ENCODE measurements around the gene CLEC11A. TPM values are rescaled to one million over a fixed set of nuclear protein-coding genes. Genes with fewer than 3 reads are reported as not detected.
A peak's percentile ranks its signal among the peaks of the same experiment; 100 is the strongest.

The CLEC11A gene
- total and polyA plus RNA-seq, 4 donors = 2.4 to 11.0 (median 5.5) TPM

GRCh38 chr19:50723735-50724521 is 764 bp downstream of the CLEC11A start:
- 7% methylated on average over 31 of the region's 31 CpGs for WGBS

More at GRCh38 chr19:50723735-50724521, 764 bp downstream of the CLEC11A start:
- Histone ChIP-seq H3K4me3 (ENCODE audit: low read depth in 1 of 3, low read length in 3 of 3) (peak overlapping the region; percentile 40 to 63 (median 47)), H3K4me1 (ENCODE audit: control insufficient read depth in 4 of 4, insufficient read depth in 4 of 4, low read length in 3 of 4) (peaks cover 2 to 30% (median 14%) of the 10 kb centered on the region in 4 donors), H3K9ac (ENCODE audit: low read depth in 1 of 2, low read length in 2 of 2) (no peak overlapping the region), H3K27me3 (ENCODE audit: control insufficient read depth in 4 of 4, insufficient read depth in 4 of 4, low read length in 3 of 4) (peaks cover 0 to 7% (median 3%) of the 10 kb centered on the region in 4 donors), H3K27ac (ENCODE audit: low read depth in 1 of 2, low read length in 2 of 2) (peak overlapping the region; percentile 47 to 55), H3K36me3 (ENCODE audit: control insufficient read depth in 4 of 4, insufficient read depth in 3 of 4, low read depth in 1 of 4, low read length in 3 of 4) (no peaks in the 10 kb centered on the region), H3K9me3 (ENCODE audit: control insufficient read depth in 4 of 4, low read length in 3 of 4) (no peaks in the 10 kb centered on the region)
- DNase-seq (ENCODE audit: low spot score) = no peak
- TF ChIP-seq, protein P1, sequence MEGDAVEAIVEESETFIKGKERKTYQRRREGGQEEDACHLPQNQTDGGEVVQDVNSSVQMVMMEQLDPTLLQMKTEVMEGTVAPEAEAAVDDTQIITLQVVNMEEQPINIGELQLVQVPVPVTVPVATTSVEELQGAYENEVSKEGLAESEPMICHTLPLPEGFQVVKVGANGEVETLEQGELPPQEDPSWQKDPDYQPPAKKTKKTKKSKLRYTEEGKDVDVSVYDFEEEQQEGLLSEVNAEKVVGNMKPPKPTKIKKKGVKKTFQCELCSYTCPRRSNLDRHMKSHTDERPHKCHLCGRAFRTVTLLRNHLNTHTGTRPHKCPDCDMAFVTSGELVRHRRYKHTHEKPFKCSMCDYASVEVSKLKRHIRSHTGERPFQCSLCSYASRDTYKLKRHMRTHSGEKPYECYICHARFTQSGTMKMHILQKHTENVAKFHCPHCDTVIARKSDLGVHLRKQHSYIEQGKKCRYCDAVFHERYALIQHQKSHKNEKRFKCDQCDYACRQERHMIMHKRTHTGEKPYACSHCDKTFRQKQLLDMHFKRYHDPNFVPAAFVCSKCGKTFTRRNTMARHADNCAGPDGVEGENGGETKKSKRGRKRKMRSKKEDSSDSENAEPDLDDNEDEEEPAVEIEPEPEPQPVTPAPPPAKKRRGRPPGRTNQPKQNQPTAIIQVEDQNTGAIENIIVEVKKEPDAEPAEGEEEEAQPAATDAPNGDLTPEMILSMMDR (IDR thresholded peaks at IDR 0.05; ENCODE audit: low read depth, low read length, missing input control) = no peak
- TF ChIP-seq JUND (IDR thresholded peaks at IDR 0.05) = no peak
- TF ChIP-seq EGR1 (IDR thresholded peaks at IDR 0.05; ENCODE audit: low read depth in 2 of 2) = no peak
- no peak for TF ChIP-seq RAD21 (IDR thresholded peaks at IDR 0.05)
- TF ChIP-seq SP1 (IDR thresholded peaks at IDR 0.05) = no peak
- TF ChIP-seq, protein P2, sequence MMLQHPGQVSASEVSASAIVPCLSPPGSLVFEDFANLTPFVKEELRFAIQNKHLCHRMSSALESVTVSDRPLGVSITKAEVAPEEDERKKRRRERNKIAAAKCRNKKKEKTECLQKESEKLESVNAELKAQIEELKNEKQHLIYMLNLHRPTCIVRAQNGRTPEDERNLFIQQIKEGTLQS (IDR thresholded peaks at IDR 0.05) = no peak
- TF ChIP-seq, protein P3, sequence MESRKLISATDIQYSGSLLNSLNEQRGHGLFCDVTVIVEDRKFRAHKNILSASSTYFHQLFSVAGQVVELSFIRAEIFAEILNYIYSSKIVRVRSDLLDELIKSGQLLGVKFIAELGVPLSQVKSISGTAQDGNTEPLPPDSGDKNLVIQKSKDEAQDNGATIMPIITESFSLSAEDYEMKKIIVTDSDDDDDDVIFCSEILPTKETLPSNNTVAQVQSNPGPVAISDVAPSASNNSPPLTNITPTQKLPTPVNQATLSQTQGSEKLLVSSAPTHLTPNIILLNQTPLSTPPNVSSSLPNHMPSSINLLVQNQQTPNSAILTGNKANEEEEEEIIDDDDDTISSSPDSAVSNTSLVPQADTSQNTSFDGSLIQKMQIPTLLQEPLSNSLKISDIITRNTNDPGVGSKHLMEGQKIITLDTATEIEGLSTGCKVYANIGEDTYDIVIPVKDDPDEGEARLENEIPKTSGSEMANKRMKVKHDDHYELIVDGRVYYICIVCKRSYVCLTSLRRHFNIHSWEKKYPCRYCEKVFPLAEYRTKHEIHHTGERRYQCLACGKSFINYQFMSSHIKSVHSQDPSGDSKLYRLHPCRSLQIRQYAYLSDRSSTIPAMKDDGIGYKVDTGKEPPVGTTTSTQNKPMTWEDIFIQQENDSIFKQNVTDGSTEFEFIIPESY (IDR thresholded peaks at IDR 0.05) = no peak
- TF ChIP-seq GABPA (IDR thresholded peaks at IDR 0.05 in 1 of 2, conservative IDR thresholded peaks at IDR 0.05 in 1 of 2) = no peak
- no peak for TF ChIP-seq FOXA2 (IDR thresholded peaks at IDR 0.05)
- TF ChIP-seq YY1 (IDR thresholded peaks at IDR 0.05) = no peak
- no peak for TF ChIP-seq REST (IDR thresholded peaks at IDR 0.05)
- no peak for TF ChIP-seq HNF4G (IDR thresholded peaks at IDR 0.05)
- no peak for TF ChIP-seq RXRA (IDR thresholded peaks at IDR 0.05)
- no peak for TF ChIP-seq HNF4A (conservative IDR thresholded peaks at IDR 0.05)
- no peak for TF ChIP-seq FOXA1 (IDR thresholded peaks at IDR 0.05)
- TF ChIP-seq MAX (IDR thresholded peaks at IDR 0.05) = no peak
- no peak for TF ChIP-seq TAF1 (conservative IDR thresholded peaks at IDR 0.05)
- no peak for TF ChIP-seq NR2F2 (IDR thresholded peaks at IDR 0.05)

Data from liver (tissue), 9 donors.